K562 (cell line): ENCODE results near the gene ADSS1. TPM values are rescaled to one million over a fixed set of nuclear protein-coding genes. Genes with fewer than 3 reads are reported as not detected.

Experiments
- CAMTA2 ChIP-seq: fragments of 250-450 bp; sonication (Bioruptor Pico); conservative IDR thresholded peaks from 2 replicates; pipeline ENCODE4 v1.5.1; 2022
- CGGBP1 ChIP-seq: fragments of 250-450 bp; sonication (Bioruptor Pico); IDR thresholded peaks from 2 replicates; pipeline ENCODE4 v1.9.0; 2021; ENCODE audit warnings: mild to moderate bottlenecking
- DEAF1 ChIP-seq: fragments of 450-650 bp; formaldehyde crosslinking; IDR thresholded peaks from 2 replicates; pipeline ENCODE4 v1.4.0; 2020; ENCODE audit warnings: mild to moderate bottlenecking, moderate library complexity
- E2F5 ChIP-seq: sonication (generic); formaldehyde crosslinking; IDR thresholded peaks from 2 replicates; pipeline ENCODE4 v1.8.0; 2022; ENCODE audit warnings: mild to moderate bottlenecking, missing genetic modification reagents
- GATAD2A ChIP-seq: fragments of 450-650 bp; IDR thresholded peaks from 2 replicates; pipeline ENCODE4 v1.6.1; 2017
- HOMEZ ChIP-seq: fragments of 250-450 bp; sonication (Bioruptor Pico); IDR thresholded peaks from 2 replicates; pipeline ENCODE4 v1.4.0; 2020; ENCODE audit warnings: mild to moderate bottlenecking, moderate library complexity
- HSF4 ChIP-seq: fragments of 250-450 bp; sonication (Bioruptor Pico); IDR thresholded peaks from 2 replicates; pipeline ENCODE4 v2.1.2; 2022; ENCODE audit warnings: mild to moderate bottlenecking, moderate library complexity, borderline replicate concordance
- MTA1 ChIP-seq: fragments of 450-650 bp; IDR thresholded peaks from 2 replicates; pipeline ENCODE4 v1.6.1; 2017; ENCODE audit warnings: borderline replicate concordance
- PREB ChIP-seq: sonication (generic); formaldehyde crosslinking; IDR thresholded peaks from 2 replicates; pipeline ENCODE4 v1.8.1; 2023; ENCODE audit warnings: mild to moderate bottlenecking, missing genetic modification reagents
- SIN3B ChIP-seq: fragments of 450-650 bp; IDR thresholded peaks from 2 replicates; pipeline ENCODE4 v1.6.1; 2017; ENCODE audit warnings: low read depth, mild to moderate bottlenecking, moderate library complexity
- ZBTB40 ChIP-seq, 2 experiments: fragments of 450-650 bp in 1 of 2; sonication (generic) in 1 of 2; formaldehyde crosslinking in 1 of 2; IDR thresholded peaks; 2 replicates each; pipeline versions ENCODE4 v1.7.1 to v1.9.0; 2016 to 2022; ENCODE audit warnings: inconsistent platforms in 1 of 2, mild to moderate bottlenecking in 1 of 2, missing genetic modification reagents in 1 of 2
- ZFP30 ChIP-seq: fragments of 250-450 bp; sonication (Bioruptor Pico); IDR thresholded peaks from 2 replicates; pipeline ENCODE4 v1.8.0; 2022; ENCODE audit warnings: moderate library complexity, mild to moderate bottlenecking, inconsistent platforms, borderline replicate concordance
- polyA plus RNA-seq, 8 experiments: library from polyadenylated mRNA; depleted of rRNA in 4 of 8; stranded (reverse) in 5 of 8; unstranded in 3 of 8; fragments of >200 nt; fragmentation: Nextera tagmentation in 2 of 8; fragmentation: Illumina TruSeq in 1 of 8; extraction: Ambion mirVana in 2 of 8; extraction: Trizol in 1 of 8; gene quantifications; 2 replicates each; pipeline versions ENCODE4 v1.2.1 to v1.2.3, GENCODE V29; 2011 to 2014; ENCODE audit warnings: inconsistent platforms in 1 of 8, missing spikeins in 1 of 8
- total RNA-seq, 7 experiments: library from RNA; depleted of rRNA in 6 of 7; stranded (reverse); fragments of >200 nt in 6 of 7; fragmentation: Illumina TruSeq in 2 of 7; extraction: Trizol in 2 of 7; gene quantifications; 2 replicates each; pipeline versions ENCODE4 v1.2.1 to v1.2.3, GENCODE V29; 2011 to 2021; ENCODE audit warnings: low replicate concordance in 1 of 7

Gene ADSS1
- total and polyA plus RNA-seq, 9 of the 15 experiments (the other 6 are each of a cell fraction or from before 2014, with no cell fraction given): 0.53 to 5.9 (median 3.9) TPM

GRCh38 chr14:104723651-104724406 lies at the start of gene ADSS1 (continued):
- no peak for TF ChIP-seq ZFP30 (CRISPR knock-in tag)
- TF ChIP-seq GATAD2A: no peak
- TF ChIP-seq E2F5: no peak
- no peak for TF ChIP-seq HOMEZ (CRISPR knock-in tag)
- TF ChIP-seq SIN3B: no peak
- TF ChIP-seq DEAF1 (CRISPR knock-in tag): no peak
- no peak for TF ChIP-seq CGGBP1 (CRISPR knock-in tag)
- TF ChIP-seq PREB (CRISPR knock-in tag): no peak
- TF ChIP-seq HSF4 (CRISPR knock-in tag): no peak
- no peak for TF ChIP-seq MTA1
- TF ChIP-seq ZBTB40 (IDR thresholded peaks at IDR 0.05): no peak
- no peak for TF ChIP-seq ZBTB40 (CRISPR knock-in tag; IDR thresholded peaks at IDR 0.05)
- no peak for TF ChIP-seq CAMTA2 (CRISPR knock-in tag)
